ENCODE measurements around the gene TYW3.

Gene TYW3

DNA sequence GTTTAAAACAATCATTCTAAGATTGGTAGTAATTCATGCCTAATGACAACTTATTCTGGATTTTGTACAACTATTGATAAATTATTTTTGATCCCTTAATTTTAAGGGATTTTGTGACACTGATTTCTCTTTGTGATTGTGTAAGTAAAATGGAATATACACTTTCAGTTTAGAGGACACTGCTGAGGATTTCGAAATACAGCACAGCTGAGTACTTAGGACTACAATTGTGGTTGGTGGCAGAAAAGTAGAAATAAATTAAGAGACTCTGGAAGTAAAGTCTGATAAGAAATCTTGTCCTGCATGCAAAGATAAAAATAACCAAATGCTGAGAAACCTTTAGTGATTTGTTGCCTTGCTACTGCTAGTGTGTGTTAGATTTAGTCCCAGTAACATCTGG is 40.0 kb downstream of the TYW3 start:
- Histone ChIP-seq H3K4me3 (ENCODE audit: low read depth, low read length) (no peak overlapping the region), H3K9me3 (ENCODE audit: severe bottlenecking) (no peaks in the 10 kb centered on the region), H3K27me3 (ENCODE audit: insufficient read depth, low read depth, severe bottlenecking) (no peaks in the 10 kb centered on the region), H3K36me3 (no peaks in the 10 kb centered on the region), H3K27ac (no peak overlapping the region)
- no peak for DNase-seq
- TF ChIP-seq, protein P1, sequence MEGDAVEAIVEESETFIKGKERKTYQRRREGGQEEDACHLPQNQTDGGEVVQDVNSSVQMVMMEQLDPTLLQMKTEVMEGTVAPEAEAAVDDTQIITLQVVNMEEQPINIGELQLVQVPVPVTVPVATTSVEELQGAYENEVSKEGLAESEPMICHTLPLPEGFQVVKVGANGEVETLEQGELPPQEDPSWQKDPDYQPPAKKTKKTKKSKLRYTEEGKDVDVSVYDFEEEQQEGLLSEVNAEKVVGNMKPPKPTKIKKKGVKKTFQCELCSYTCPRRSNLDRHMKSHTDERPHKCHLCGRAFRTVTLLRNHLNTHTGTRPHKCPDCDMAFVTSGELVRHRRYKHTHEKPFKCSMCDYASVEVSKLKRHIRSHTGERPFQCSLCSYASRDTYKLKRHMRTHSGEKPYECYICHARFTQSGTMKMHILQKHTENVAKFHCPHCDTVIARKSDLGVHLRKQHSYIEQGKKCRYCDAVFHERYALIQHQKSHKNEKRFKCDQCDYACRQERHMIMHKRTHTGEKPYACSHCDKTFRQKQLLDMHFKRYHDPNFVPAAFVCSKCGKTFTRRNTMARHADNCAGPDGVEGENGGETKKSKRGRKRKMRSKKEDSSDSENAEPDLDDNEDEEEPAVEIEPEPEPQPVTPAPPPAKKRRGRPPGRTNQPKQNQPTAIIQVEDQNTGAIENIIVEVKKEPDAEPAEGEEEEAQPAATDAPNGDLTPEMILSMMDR (IDR thresholded peaks at IDR 0.05; ENCODE audit: low read depth, low read length): no peak

DNA sequence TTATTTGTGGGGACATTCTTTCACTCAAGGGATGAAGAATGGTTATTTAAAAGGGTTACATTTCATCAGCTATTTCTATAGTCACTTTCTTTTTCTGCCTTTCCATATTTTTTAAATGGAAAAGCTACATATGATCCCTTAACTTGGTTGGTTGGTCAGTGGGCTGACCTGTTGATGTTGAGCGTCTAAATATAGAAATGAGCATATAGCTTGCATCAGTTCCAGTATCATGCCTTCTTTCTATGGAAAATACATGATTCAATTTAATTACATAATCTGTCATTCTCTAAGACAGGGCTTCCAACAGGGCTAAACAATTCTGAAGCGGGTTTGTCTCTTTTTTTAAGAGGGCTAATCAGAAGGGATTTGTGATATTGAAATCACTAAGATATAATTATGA is 40.6 kb downstream of the TYW3 start:
- no peak overlapping the region for H3K27ac ChIP-seq
- DNase-seq: no peak
- TF ChIP-seq, protein P1 (IDR thresholded peaks at IDR 0.05; ENCODE audit: low read depth, low read length): no peak
- no peak overlapping the region for H3K4me3 ChIP-seq (ENCODE audit: low read depth, low read length)
- no peaks in the 10 kb centered on the region for H3K36me3 ChIP-seq
- H3K27me3 ChIP-seq (ENCODE audit: insufficient read depth, low read depth, severe bottlenecking): no peaks in the 10 kb centered on the region
- H3K9me3 ChIP-seq (ENCODE audit: severe bottlenecking): no peaks in the 10 kb centered on the region

DNA sequence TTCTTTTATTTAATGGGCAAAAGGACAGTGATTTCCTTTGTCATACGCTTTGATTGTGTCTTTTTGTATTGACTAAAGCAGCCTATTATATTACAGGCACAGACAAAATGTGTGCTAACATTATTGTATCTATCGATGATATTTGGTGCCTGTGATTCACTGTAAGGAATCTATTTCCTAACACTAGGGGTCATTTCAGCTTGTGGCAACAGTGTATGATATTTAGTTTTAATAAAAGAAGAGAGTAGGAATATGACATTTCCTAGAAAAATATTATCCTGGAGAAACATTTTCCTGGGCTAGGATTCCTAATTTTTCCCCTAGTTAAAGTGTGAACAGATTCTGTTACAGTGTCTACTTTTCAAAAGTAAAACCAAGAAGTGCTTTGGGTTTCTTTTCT is 42.8 kb downstream of the TYW3 start:
- Histone ChIP-seq H3K4me3 (ENCODE audit: low read depth, low read length) (no peak overlapping the region), H3K27ac (no peak overlapping the region), H3K9me3 (ENCODE audit: severe bottlenecking) (no peaks in the 10 kb centered on the region), H3K36me3 (no peaks in the 10 kb centered on the region), H3K27me3 (ENCODE audit: insufficient read depth, low read depth, severe bottlenecking) (no peaks in the 10 kb centered on the region)
- DNase-seq: no peak
- TF ChIP-seq, protein P1 (IDR thresholded peaks at IDR 0.05; ENCODE audit: low read depth, low read length): no peak

DNA sequence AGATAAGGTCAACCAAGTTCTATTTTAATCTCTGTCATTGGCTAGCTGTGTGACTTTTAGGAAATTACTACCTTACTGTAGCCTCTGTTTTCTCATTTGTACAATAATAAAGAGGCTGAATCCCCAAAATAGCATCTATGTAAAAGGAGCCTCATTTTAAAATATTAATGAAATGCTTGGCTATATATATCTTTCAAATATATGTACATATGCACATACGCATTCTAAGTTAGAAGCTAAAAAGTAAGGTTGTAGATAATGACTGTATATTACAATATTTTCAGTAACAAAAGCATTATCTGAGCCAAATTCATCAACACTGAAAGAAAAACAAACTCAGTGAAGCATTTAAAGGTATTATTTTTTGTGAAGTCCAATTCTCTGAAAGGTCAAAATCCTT is 44.6 kb downstream of the TYW3 start:
- H3K4me3 ChIP-seq (ENCODE audit: low read depth, low read length): no peak overlapping the region
- no peak overlapping the region for H3K27ac ChIP-seq
- TF ChIP-seq, protein P1 (IDR thresholded peaks at IDR 0.05; ENCODE audit: low read depth, low read length): no peak
- no peaks in the 10 kb centered on the region for H3K27me3 ChIP-seq (ENCODE audit: insufficient read depth, low read depth, severe bottlenecking)
- H3K36me3 ChIP-seq: no peaks in the 10 kb centered on the region
- H3K9me3 ChIP-seq (ENCODE audit: severe bottlenecking): no peaks in the 10 kb centered on the region
- DNase-seq: no peak

DNA sequence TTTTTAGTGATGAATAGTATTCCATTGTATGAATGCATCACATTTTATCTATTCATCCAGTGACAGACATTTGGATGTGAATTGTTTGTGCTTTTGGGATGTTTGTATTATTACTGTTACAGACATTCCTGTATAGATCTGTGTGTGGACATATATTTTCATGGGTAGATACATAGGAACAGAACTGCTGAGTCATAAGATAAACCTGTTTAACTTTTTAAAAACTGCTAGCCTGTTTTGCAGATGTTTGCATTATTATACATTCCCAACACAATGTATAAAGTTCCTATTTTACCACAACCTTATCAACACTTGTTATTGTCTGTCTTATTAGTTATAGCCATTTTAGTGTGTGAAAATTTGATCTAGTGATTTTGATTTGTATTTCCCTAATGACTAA is 46.8 kb downstream of the TYW3 start:
- TF ChIP-seq, protein P1 (IDR thresholded peaks at IDR 0.05; ENCODE audit: low read depth, low read length): no peak
- H3K27ac ChIP-seq: no peak overlapping the region

DNA sequence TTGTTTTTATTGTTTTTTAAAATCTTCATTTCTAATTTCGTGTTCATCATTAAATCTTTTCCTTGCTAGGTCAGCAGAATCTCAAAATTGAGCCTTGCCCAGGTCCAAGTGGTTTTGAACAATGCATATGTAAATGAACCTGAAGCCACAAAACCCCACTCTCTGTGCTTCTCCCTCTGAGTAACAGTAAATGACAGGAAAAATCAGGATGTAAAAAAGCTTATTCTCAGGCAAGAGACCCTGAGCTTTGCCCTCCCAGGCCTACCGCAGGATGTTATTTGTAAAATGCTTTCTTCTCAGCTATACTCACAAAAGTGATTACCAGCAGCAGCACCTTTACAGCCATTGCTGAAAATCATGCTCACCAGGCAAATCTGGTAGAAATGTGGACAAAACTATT is 47.6 kb downstream of the TYW3 start:
- Histone ChIP-seq H3K36me3 (no peaks in the 10 kb centered on the region), H3K27ac (no peak overlapping the region), H3K27me3 (ENCODE audit: insufficient read depth, low read depth, severe bottlenecking) (no peaks in the 10 kb centered on the region), H3K9me3 (ENCODE audit: severe bottlenecking) (no peaks in the 10 kb centered on the region), H3K4me3 (ENCODE audit: low read depth, low read length) (no peak overlapping the region)
- no peak for DNase-seq
- TF ChIP-seq, protein P1 (IDR thresholded peaks at IDR 0.05; ENCODE audit: low read depth, low read length): no peak

More for the DNA sequence above, 46.8 kb downstream of the TYW3 start:
- no peaks in the 10 kb centered on the region for H3K36me3 ChIP-seq
- H3K9me3 ChIP-seq (ENCODE audit: severe bottlenecking): no peaks in the 10 kb centered on the region
- no peak for DNase-seq
- no peak overlapping the region for H3K4me3 ChIP-seq (ENCODE audit: low read depth, low read length)
- H3K27me3 ChIP-seq (ENCODE audit: insufficient read depth, low read depth, severe bottlenecking): no peaks in the 10 kb centered on the region

Data from WERI-Rb-1 (cell line).